EL (cell line): ENCODE measurements around the gene CCRL2.
"Not testable (repeated sequence)": the region's sequence is repeated elsewhere in the genome, so short reads cannot be mapped to it uniquely, and the experiment has no call there.

Experiments used
- DNase-seq: peaks from one replicate; pipeline ENCODE4 v3.0.0-alpha.2; 2016

CCRL2 gene

GRCh38 chr3:46405301-46406019, 1.6 kb upstream of the CCRL2 start:
- no peak for DNase-seq

GRCh38 chr3:46406443-46406787, 644 bp upstream of the CCRL2 start:
- DNase-seq: peak; percentile 32

GRCh38 chr3:46407970-46408369, 911 bp downstream of the CCRL2 start:
- no peak for DNase-seq

- no peak for DNase-seq
Measured at GRCh38 chr3:46408853-46409252, 1.8 kb downstream of the CCRL2 start.

GRCh38 chr3:46409739-46410489, 2.9 kb downstream of the CCRL2 start:
- DNase-seq: no peak

- DNase-seq: peak; percentile 48
Measured at GRCh38 chr3:46410669-46411068, 3.6 kb downstream of the CCRL2 start.

GRCh38 chr3:46411271-46411670, 4.2 kb downstream of the CCRL2 start:
- no peak for DNase-seq

GRCh38 chr3:46412786-46413298, 5.8 kb downstream of the CCRL2 start:
- DNase-seq: no peak

- DNase-seq: no peak
Measured at GRCh38 chr3:46413951-46414350, 6.9 kb downstream of the CCRL2 start.

- no peak for DNase-seq
Measured at GRCh38 chr3:46414739-46415138, 7.7 kb downstream of the CCRL2 start.

- no peak for DNase-seq
Measured at GRCh38 chr3:46416125-46416810, 9.2 kb downstream of the CCRL2 start.

- no peak for DNase-seq
Measured at GRCh38 chr3:46416811-46417510, 9.9 kb downstream of the CCRL2 start.

- no peak for DNase-seq
Measured at GRCh38 chr3:46417841-46418611, 11.0 kb downstream of the CCRL2 start.

GRCh38 chr3:46419816-46420215, 12.8 kb downstream of the CCRL2 start:
- DNase-seq: no peak

- DNase-seq: no peak
Measured at GRCh38 chr3:46420931-46421330, 13.9 kb downstream of the CCRL2 start.

GRCh38 chr3:46422617-46423016, 15.6 kb downstream of the CCRL2 start:
- DNase-seq: peak; percentile 28

- DNase-seq: peak; percentile 21
Measured at GRCh38 chr3:46423588-46423987, 16.5 kb downstream of the CCRL2 start.

- peak; percentile 65 for DNase-seq
Measured at GRCh38 chr3:46426476-46426875, 19.4 kb downstream of the CCRL2 start.

- DNase-seq: not testable (repeated sequence)
Measured at GRCh38 chr3:46427404-46427803, 20.3 kb downstream of the CCRL2 start.

GRCh38 chr3:46427916-46428833, 21.1 kb downstream of the CCRL2 start:
- DNase-seq: no peak

- DNase-seq: no peak
Measured at GRCh38 chr3:46429250-46429649, 22.2 kb downstream of the CCRL2 start.
